PFSK-1 (cell line): Measurements from ENCODE around the gene HOXC6.

Experiments used
- FOXP2 ChIP-seq: optimal IDR thresholded peaks from 2 replicates; pipeline ENCODE3; 2011; ENCODE audit warnings: borderline replicate concordance, control low read depth, inconsistent platforms; ENCODE audit not compliant: insufficient read depth; ENCODE audit errors: extremely low read length, extremely low read depth
- POLR2AphosphoS5 ChIP-seq: IDR thresholded peaks from 2 replicates; pipeline ENCODE4 v1.6.1; 2012; ENCODE audit warnings: low read depth, mild to moderate bottlenecking, control low read depth, low read length, moderate library complexity
- REST ChIP-seq, 2 experiments: IDR thresholded peaks; 2 replicates each; pipeline versions ENCODE4 v1.6.1 to v1.8.0; 2011 to 2012; ENCODE audit warnings: low read depth in 2 of 2, low read length in 2 of 2, control low read depth in 1 of 2, inconsistent platforms in 1 of 2, mild to moderate bottlenecking in 1 of 2, moderate library complexity in 1 of 2; ENCODE audit not compliant: insufficient read depth in 1 of 2
- SIN3A ChIP-seq: IDR thresholded peaks from 2 replicates; pipeline ENCODE4 v1.6.1; 2012; ENCODE audit warnings: mild to moderate bottlenecking, low read length, moderate library complexity, borderline replicate concordance; ENCODE audit not compliant: insufficient read depth
- TAF1 ChIP-seq: IDR thresholded peaks from 2 replicates; pipeline ENCODE4 v1.6.1; 2012; ENCODE audit warnings: low read length, control low read depth, borderline replicate concordance; ENCODE audit not compliant: insufficient read depth

The HOXC6 gene

DNA sequence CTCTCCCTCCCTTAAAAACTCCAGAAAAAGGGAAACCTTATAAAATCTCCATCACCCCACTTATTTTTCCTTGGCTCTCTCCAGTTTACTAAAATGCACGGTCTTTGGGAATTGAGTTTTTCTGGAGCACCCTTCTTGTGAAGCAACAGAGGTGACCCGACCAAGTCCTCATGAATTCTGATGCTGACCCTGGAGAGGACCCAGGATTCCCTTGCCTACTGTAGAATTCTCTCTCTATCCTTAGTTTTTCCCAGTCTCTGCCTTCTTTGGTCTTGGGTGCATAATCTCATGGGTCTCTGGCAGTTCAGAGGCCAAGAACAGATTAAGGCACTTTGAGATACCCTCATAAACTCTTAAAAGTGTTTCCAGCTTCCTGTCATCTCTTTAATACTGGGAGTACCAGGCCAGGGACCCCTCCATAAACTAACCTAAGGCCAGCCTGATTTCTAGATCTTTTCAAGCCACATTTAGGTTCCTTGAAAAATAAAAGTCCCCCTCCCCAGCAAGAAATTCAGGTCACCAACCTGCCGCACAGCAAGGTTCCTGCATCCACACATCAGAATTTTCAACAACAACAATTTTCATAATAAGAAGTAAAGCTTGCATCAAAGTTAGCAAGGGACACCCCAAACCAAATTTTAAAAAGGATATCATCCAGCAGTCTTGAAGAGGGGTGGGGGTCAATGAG lies 20.3 kb downstream of the HOXC6 start:
- no peak for TF ChIP-seq REST (IDR thresholded peaks at IDR 0.05; ENCODE audit: insufficient read depth in 1 of 2, low read depth in 2 of 2, low read length in 2 of 2)
- TF ChIP-seq FOXP2 = no peak
- no peak for TF ChIP-seq TAF1
- no peak for TF ChIP-seq POLR2AphosphoS5
- no peak for TF ChIP-seq SIN3A

DNA sequence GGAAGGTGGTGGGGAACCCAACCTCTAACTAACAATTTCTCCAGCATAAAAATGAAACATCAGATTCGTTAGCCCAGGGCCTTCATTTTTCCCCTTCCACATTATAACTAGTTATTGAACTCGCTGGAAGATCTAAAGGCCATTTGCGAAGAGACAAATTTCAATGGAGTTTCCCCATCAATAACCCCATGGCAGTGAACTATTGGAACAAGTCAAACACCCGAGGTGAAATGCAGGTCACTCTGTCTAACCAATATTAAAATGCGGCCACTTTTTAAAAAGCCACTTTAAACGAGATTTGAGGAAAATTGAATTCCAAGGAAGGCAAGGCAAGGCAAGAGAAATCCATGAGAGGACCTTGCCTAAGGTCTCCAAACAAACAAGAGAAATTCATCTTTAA lies 20.9 kb downstream of the HOXC6 start:
- TF ChIP-seq TAF1 = no peak
- no peak for TF ChIP-seq POLR2AphosphoS5
- no peak for TF ChIP-seq REST (IDR thresholded peaks at IDR 0.05; ENCODE audit: insufficient read depth in 1 of 2, low read depth in 2 of 2, low read length in 2 of 2)
- no peak for TF ChIP-seq FOXP2
- no peak for TF ChIP-seq SIN3A

GRCh38 chr12:54050482-54050810 lies 22.2 kb downstream of the HOXC6 start:
- no peak for TF ChIP-seq SIN3A
- TF ChIP-seq REST (IDR thresholded peaks at IDR 0.05; ENCODE audit: insufficient read depth in 1 of 2, low read depth in 2 of 2, low read length in 2 of 2) = no peak
- no peak for TF ChIP-seq POLR2AphosphoS5
- no peak for TF ChIP-seq FOXP2
- no peak for TF ChIP-seq TAF1

GRCh38 chr12:54051026-54051842 lies 23.0 kb downstream of the HOXC6 start:
- TF ChIP-seq POLR2AphosphoS5 (no peak), REST (IDR thresholded peaks at IDR 0.05; ENCODE audit: insufficient read depth in 1 of 2, low read depth in 2 of 2, low read length in 2 of 2) (no peak), SIN3A (no peak), FOXP2 (no peak), TAF1 (no peak)
